GM10266 (cell line): Measurements from ENCODE around the gene TBP.

Experiments used
- DNase-seq: peaks from one replicate; pipeline ENCODE4 v3.0.0; 2012; ENCODE audit errors: extremely low spot score
- TF ChIP-seq, protein P1 (sequence below): IDR thresholded peaks from 2 replicates; pipeline ENCODE4 v1.5.1; 2012; ENCODE audit warnings: mild to moderate bottlenecking, low read depth; ENCODE audit not compliant: control insufficient read depth, insufficient read depth; ENCODE audit errors: missing control alignments

The TBP gene

DNA sequence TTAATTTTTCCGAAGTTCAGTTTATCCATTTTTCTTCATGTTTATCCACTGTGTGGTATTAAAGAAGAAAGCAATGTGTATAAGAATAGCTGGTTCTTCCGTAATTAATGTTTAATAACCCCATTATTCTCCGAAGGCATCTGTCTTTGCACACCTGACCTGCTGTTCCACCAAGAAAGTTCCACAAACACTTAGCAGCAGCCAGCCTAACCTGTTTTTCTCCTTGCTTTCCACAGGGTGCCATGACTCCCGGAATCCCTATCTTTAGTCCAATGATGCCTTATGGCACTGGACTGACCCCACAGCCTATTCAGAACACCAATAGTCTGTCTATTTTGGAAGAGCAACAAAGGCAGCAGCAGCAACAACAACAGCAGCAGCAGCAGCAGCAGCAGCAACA, 7.4 kb downstream of the TBP start:
- TF ChIP-seq, protein P1, sequence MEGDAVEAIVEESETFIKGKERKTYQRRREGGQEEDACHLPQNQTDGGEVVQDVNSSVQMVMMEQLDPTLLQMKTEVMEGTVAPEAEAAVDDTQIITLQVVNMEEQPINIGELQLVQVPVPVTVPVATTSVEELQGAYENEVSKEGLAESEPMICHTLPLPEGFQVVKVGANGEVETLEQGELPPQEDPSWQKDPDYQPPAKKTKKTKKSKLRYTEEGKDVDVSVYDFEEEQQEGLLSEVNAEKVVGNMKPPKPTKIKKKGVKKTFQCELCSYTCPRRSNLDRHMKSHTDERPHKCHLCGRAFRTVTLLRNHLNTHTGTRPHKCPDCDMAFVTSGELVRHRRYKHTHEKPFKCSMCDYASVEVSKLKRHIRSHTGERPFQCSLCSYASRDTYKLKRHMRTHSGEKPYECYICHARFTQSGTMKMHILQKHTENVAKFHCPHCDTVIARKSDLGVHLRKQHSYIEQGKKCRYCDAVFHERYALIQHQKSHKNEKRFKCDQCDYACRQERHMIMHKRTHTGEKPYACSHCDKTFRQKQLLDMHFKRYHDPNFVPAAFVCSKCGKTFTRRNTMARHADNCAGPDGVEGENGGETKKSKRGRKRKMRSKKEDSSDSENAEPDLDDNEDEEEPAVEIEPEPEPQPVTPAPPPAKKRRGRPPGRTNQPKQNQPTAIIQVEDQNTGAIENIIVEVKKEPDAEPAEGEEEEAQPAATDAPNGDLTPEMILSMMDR: no peak
- no peak for DNase-seq

DNA sequence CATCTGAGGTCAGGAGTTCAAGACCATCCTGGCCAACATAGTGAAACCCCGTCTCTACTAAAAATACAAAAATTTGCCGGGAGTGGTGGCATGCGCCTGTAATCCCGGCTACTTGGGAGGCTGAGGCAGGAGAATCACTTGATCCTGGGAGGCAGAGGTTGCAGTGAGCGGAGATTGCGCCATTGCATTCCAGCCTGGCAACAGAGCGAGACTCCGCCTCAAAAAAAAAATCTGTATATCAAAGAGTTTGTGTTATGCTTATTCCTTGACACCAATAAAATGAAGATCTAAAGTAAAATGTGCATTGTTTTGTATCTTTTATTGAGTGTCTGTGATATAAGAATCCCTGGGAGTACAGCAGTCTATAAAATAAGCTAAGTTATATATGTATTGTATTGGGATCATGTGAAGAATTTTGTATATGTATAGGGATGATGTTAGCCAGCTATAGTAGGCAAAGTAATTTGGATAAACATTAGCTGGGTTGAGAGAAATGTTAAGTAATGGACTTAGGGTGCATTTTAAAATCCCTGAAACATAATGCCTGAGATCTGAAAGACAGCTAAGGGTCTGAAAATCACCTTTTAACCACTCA, 10.9 kb downstream of the TBP start:
- TF ChIP-seq, protein P1: no peak
- DNase-seq: no peak

DNA sequence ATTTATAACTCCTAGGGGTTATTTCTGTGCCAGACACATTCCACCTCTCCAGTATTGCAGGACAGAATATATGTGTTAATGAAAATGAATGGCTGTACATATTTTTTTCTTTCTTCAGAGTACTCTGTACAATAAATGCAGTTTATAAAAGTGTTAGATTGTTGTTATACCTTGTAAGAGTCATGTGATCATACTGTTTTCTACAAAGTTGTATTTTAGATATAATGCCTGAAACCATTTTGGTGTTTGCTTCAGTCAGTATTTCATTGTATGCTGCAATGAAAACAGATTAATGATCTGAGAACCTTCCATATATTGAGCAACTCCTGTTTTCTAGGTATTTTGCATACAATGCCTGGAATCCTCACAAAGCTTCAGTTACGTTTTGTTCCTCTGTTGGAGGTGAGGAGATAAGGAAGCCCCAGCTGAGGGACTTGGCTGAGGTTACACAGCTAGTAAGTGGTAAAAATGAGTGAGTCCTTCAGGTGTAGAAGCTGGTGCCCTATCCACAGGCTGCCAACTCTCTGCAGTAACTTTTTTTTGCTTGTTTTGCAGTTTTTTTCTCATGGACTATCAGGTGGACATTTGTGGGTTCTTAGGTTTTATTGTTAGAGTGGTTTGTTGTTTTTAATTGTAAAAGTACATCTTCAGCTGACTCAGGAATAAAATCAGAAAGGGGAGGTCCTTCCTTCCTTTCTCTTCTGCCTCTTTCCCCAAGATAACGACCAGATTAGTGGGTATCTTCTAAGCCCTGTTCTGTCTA, 18.7 kb downstream of the TBP start:
- no peak for DNase-seq
- TF ChIP-seq, protein P1: no peak

DNA sequence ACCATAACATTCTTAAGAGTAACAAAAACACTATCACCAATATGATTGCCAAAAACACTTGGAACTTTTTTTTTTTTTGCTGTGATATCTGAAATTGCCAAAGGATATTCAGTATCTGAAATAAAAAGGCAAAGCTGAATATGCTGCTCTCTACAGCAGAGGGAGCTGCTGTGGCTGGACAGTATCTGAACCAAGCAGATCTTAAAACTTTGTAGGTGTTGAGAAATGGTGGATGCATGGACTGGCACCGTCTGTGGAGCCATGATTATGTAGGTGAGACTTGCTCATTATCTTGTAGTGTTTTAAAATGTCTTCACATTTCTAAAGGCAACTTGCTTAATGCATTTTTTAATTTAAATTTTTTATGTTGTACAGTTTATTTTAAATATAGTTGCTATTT, 21.1 kb downstream of the TBP start:
- no peak for DNase-seq
- TF ChIP-seq, protein P1: no peak

DNA sequence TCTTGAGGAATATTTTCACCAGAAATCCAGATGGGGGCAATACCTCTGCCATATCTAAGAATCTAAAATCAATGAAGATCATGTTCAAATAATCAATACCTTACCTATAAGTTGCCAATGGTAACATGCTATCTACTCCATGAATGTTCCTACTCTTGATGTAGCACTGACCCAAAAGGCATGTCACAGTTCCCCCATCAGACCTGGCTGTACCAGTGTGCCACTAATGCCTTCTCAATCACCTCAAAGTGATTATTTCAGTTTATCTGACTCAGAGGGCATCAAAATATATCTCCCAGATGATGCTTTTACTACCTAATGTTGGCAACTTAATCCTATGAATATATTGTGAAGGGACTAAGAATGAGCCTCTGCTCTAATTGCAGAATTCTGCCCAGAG, 24.7 kb downstream of the TBP start:
- TF ChIP-seq, protein P1: no peak
- no peak for DNase-seq

DNA sequence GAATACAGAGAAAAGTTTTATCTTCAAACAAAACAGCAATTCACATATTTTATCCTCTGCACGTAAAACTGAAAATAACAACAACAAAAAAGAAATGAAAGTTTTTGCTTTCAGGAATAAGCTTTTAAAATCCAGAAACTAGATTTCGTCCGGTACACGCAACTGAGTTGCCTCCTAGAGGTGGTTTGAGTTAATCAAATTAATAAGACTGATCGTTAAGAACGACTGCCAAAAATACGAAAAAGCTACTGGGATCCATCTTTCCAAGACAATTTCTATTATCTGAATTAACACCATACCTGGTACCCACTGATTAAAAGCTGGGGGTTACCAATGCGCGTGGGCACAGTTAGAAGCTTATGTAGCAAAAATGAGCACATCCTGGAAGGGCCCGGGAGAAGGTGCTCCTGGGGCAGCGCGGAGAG, 29.6 kb downstream of the TBP start:
- TF ChIP-seq, protein P1: no peak
- no peak for DNase-seq
